ENCODE results near the gene DAG1.

DNA sequence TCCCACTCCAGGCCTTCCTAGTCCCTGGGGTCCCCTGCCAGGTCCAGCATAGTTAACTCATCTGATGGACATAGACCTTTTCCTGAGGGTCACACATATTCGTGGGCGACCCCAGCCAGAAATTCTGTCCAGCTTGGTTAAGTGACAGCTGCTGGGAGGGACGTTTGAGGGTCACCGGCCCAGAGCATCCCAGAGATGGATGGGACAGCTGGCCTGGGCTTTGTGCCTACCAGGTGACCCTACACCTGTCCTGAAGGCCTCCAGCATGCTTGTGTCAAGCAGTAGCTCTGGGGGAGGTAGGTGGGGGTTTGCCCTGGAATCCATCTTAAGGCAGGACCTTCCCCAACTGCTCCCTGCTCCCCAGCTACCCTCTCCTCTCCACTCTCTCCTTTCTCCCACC, 9.1 kb upstream of the DAG1 start:
- TF ChIP-seq, protein P1, sequence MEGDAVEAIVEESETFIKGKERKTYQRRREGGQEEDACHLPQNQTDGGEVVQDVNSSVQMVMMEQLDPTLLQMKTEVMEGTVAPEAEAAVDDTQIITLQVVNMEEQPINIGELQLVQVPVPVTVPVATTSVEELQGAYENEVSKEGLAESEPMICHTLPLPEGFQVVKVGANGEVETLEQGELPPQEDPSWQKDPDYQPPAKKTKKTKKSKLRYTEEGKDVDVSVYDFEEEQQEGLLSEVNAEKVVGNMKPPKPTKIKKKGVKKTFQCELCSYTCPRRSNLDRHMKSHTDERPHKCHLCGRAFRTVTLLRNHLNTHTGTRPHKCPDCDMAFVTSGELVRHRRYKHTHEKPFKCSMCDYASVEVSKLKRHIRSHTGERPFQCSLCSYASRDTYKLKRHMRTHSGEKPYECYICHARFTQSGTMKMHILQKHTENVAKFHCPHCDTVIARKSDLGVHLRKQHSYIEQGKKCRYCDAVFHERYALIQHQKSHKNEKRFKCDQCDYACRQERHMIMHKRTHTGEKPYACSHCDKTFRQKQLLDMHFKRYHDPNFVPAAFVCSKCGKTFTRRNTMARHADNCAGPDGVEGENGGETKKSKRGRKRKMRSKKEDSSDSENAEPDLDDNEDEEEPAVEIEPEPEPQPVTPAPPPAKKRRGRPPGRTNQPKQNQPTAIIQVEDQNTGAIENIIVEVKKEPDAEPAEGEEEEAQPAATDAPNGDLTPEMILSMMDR (IDR thresholded peaks at IDR 0.05) = no peak
- TF ChIP-seq EP300 (IDR thresholded peaks at IDR 0.05; ENCODE audit: low read depth) (no peak), POLR2A (IDR thresholded peaks at IDR 0.05) (no peak), POLR2AphosphoS5 (IDR thresholded peaks at IDR 0.05) (no peak)

Measured in transverse colon (tissue), 4 donors.